Measurements from ENCODE around the gene IDH3A. TPM values are rescaled to one million over a fixed set of nuclear protein-coding genes. Genes with fewer than 3 reads are reported as not detected.

The IDH3A gene
- 100 to 1,000 TPM; 135 to 169 TPM for total RNA-seq

- ATAC-seq (peak; percentile 97 to 99), DNase-seq (ENCODE audit: low spot score) (peak; percentile 99)
- H3K9me3 Mint-ChIP-seq: no peaks in the 10 kb centered on the region
- H3K27ac Mint-ChIP-seq: peak within 1 kb of the TSS; percentile 74 to 98
- H3K27me3 Mint-ChIP-seq: no peaks in the 10 kb centered on the region
- H3K4me3 Mint-ChIP-seq: peak within 1 kb of the TSS; percentile 95
- H3K36me3 Mint-ChIP-seq: peaks cover 4% of the 10 kb centered on the region
- H3K4me1 Mint-ChIP-seq (ENCODE audit: low read depth in 2 of 2): peaks cover 26% of the 10 kb centered on the region in 2 donors
These were observed at the start of gene IDH3A for GRCh38 chr15:78149068-78149804. Gene IDH3A (plus strand): TSS chr15:78149362. CDS start chr15:78149404, 42 bp downstream.

- Mint-ChIP-seq H3K9me3 (no peaks in the 10 kb centered on the region), H3K27ac (no peak overlapping the region), H3K36me3 (no peaks in the 10 kb centered on the region), H3K4me3 (no peak overlapping the region), H3K4me1 (ENCODE audit: low read depth in 2 of 2) (peaks cover 28 to 30% of the 10 kb centered on the region in 2 donors), H3K27me3 (peaks cover 0 to 3% of the 10 kb centered on the region in 2 donors)
- ATAC-seq (no peak), DNase-seq (ENCODE audit: low spot score) (no peak)
These were observed 48.3 kb upstream of the IDH3A start for GRCh38 chr15:78100886-78101285.

- H3K4me1 Mint-ChIP-seq (ENCODE audit: low read depth in 2 of 2): peaks cover 35 to 37% of the 10 kb centered on the region in 2 donors
- no peaks in the 10 kb centered on the region for H3K9me3 Mint-ChIP-seq
- H3K27me3 Mint-ChIP-seq: peaks cover 0 to 3% of the 10 kb centered on the region in 2 donors
- H3K36me3 Mint-ChIP-seq: no peaks in the 10 kb centered on the region
- H3K4me3 Mint-ChIP-seq: no peak overlapping the region
- no peak overlapping the region for H3K27ac Mint-ChIP-seq
- ATAC-seq (no peak), DNase-seq (ENCODE audit: low spot score) (no peak)
These were observed 47.6 kb upstream of the IDH3A start for GRCh38 chr15:78101423-78102105.

GRCh38 chr15:78102211-78102610 lies 47.0 kb upstream of the IDH3A start:
- H3K27ac Mint-ChIP-seq: peak overlapping the region in 1 of 2 donors; percentile 93
- H3K9me3 Mint-ChIP-seq: no peaks in the 10 kb centered on the region
- peaks cover 0 to 3% of the 10 kb centered on the region in 2 donors for H3K27me3 Mint-ChIP-seq
- H3K4me1 Mint-ChIP-seq (ENCODE audit: low read depth in 2 of 2): peaks cover 38 to 39% of the 10 kb centered on the region in 2 donors
- ATAC-seq: no peak
- no peak overlapping the region for H3K4me3 Mint-ChIP-seq
- no peaks in the 10 kb centered on the region for H3K36me3 Mint-ChIP-seq
- DNase-seq (ENCODE audit: low spot score): no peak

GRCh38 chr15:78102741-78103140 lies 46.4 kb upstream of the IDH3A start:
- Mint-ChIP-seq H3K27ac (peak overlapping the region in 1 of 2 donors; percentile 93), H3K4me1 (ENCODE audit: low read depth in 2 of 2) (peaks cover 38 to 39% of the 10 kb centered on the region in 2 donors)
- no peak for DNase-seq (ENCODE audit: low spot score)

GRCh38 chr15:78103406-78104118 lies 45.6 kb upstream of the IDH3A start:
- Mint-ChIP-seq H3K27ac (peak overlapping the region; percentile 89 to 93), H3K27me3 (peaks cover 0 to 3% of the 10 kb centered on the region in 2 donors), H3K4me1 (ENCODE audit: low read depth in 2 of 2) (peaks cover 39% of the 10 kb centered on the region in 2 donors), H3K36me3 (no peaks in the 10 kb centered on the region), H3K4me3 (peak overlapping the region; percentile 79), H3K9me3 (no peaks in the 10 kb centered on the region)
- ATAC-seq (peak; percentile 83 to 89), DNase-seq (ENCODE audit: low spot score) (peak; percentile 83)

More at GRCh38 chr15:78102741-78103140, 46.4 kb upstream of the IDH3A start:
- Mint-ChIP-seq H3K9me3 (no peaks in the 10 kb centered on the region), H3K27me3 (peaks cover 0 to 3% of the 10 kb centered on the region in 2 donors), H3K4me3 (no peak overlapping the region), H3K36me3 (no peaks in the 10 kb centered on the region)
- no peak for ATAC-seq

GRCh38 chr15:78104119-78104479 lies 45.1 kb upstream of the IDH3A start:
- Mint-ChIP-seq H3K9me3 (no peaks in the 10 kb centered on the region), H3K36me3 (no peaks in the 10 kb centered on the region), H3K27ac (peak overlapping the region; percentile 89 to 93), H3K4me3 (peak overlapping the region; percentile 79), H3K27me3 (peaks cover 0 to 3% of the 10 kb centered on the region in 2 donors), H3K4me1 (ENCODE audit: low read depth in 2 of 2) (peaks cover 42 to 43% of the 10 kb centered on the region in 2 donors)
- DNase-seq (ENCODE audit: low spot score): no peak
- peak; percentile 21 to 55 for ATAC-seq

GRCh38 chr15:78104566-78105475 lies 44.3 kb upstream of the IDH3A start:
- H3K4me1 Mint-ChIP-seq (ENCODE audit: low read depth in 2 of 2): peaks cover 42 to 43% of the 10 kb centered on the region in 2 donors
- H3K27me3 Mint-ChIP-seq: peaks cover 0 to 2% of the 10 kb centered on the region in 2 donors
- peak overlapping the region; percentile 89 to 93 for H3K27ac Mint-ChIP-seq
- DNase-seq (ENCODE audit: low spot score) (no peak), ATAC-seq (peak in 1 of 2 donors; percentile 26)
- H3K36me3 Mint-ChIP-seq: no peaks in the 10 kb centered on the region
- no peaks in the 10 kb centered on the region for H3K9me3 Mint-ChIP-seq
- peak overlapping the region; percentile 82 for H3K4me3 Mint-ChIP-seq

GRCh38 chr15:78105476-78106241 lies 43.5 kb upstream of the IDH3A start:
- Mint-ChIP-seq H3K27me3 (no peaks in the 10 kb centered on the region), H3K27ac (peak overlapping the region; percentile 6 to 93)

GRCh38 chr15:78107471-78107870 lies 41.7 kb upstream of the IDH3A start:
- no peaks in the 10 kb centered on the region for H3K9me3 Mint-ChIP-seq
- peaks cover 42 to 43% of the 10 kb centered on the region in 2 donors for H3K4me1 Mint-ChIP-seq (ENCODE audit: low read depth in 2 of 2)
- no peak overlapping the region for H3K4me3 Mint-ChIP-seq
- H3K27ac Mint-ChIP-seq: no peak overlapping the region
- DNase-seq (ENCODE audit: low spot score): no peak
- ATAC-seq: no peak
- no peaks in the 10 kb centered on the region for H3K27me3 Mint-ChIP-seq
- no peaks in the 10 kb centered on the region for H3K36me3 Mint-ChIP-seq

More at GRCh38 chr15:78105476-78106241, 43.5 kb upstream of the IDH3A start:
- no peak for DNase-seq (ENCODE audit: low spot score)
- Mint-ChIP-seq H3K4me3 (peak overlapping the region; percentile 82), H3K4me1 (ENCODE audit: low read depth in 2 of 2) (peaks cover 42 to 43% of the 10 kb centered on the region in 2 donors), H3K9me3 (no peaks in the 10 kb centered on the region), H3K36me3 (no peaks in the 10 kb centered on the region)
- peak; percentile 43 to 52 for ATAC-seq

- H3K27me3 Mint-ChIP-seq: no peaks in the 10 kb centered on the region
- peaks cover 40 to 44% of the 10 kb centered on the region in 2 donors for H3K4me1 Mint-ChIP-seq (ENCODE audit: low read depth in 2 of 2)
These were observed 40.7 kb upstream of the IDH3A start for GRCh38 chr15:78108300-78109084.

GRCh38 chr15:78109156-78109555 lies 40.0 kb upstream of the IDH3A start:
- H3K36me3 Mint-ChIP-seq: no peaks in the 10 kb centered on the region
- H3K4me3 Mint-ChIP-seq: no peak overlapping the region
- no peaks in the 10 kb centered on the region for H3K9me3 Mint-ChIP-seq
- DNase-seq (ENCODE audit: low spot score) (no peak), ATAC-seq (no peak)
- peaks cover 33 to 39% of the 10 kb centered on the region in 2 donors for H3K4me1 Mint-ChIP-seq (ENCODE audit: low read depth in 2 of 2)
- H3K27ac Mint-ChIP-seq: no peak overlapping the region
- H3K27me3 Mint-ChIP-seq: no peaks in the 10 kb centered on the region

More at GRCh38 chr15:78108300-78109084, 40.7 kb upstream of the IDH3A start:
- DNase-seq (ENCODE audit: low spot score): peak; percentile 83
- Mint-ChIP-seq H3K4me3 (no peak overlapping the region), H3K27ac (no peak overlapping the region), H3K9me3 (no peaks in the 10 kb centered on the region), H3K36me3 (no peaks in the 10 kb centered on the region)
- ATAC-seq: peak; percentile 72 to 86

All from natural killer cell treated with Interleukin-12 subunit alpha and Interleukin-12 subunit beta and Interleukin-15 and Interleukin-18, amount 100 ng/mL, for 72 hours (primary cell).